Caki2 (cell line): ENCODE data around the gene PPP1R12A. TPM values are rescaled to one million over a fixed set of nuclear protein-coding genes. Genes with fewer than 3 reads are reported as not detected.

Experiments
- DNase-seq: peaks from one replicate; pipeline ENCODE4 v3.0.0-alpha.2; 2015; ENCODE audit warnings: low read depth
- in situ Hi-C: cut with HindIII; loops from 2 replicates; pipeline ENCODE4 v1.10.0; 2016; ENCODE audit warnings: low sequenced_read_pairs, low pct_unique_long_range_greater_than_20kb, mixed read lengths
- total RNA-seq: library from RNA; depleted of rRNA; stranded (reverse); fragments of >200 nt; shearing (Covaris generic); gene quantifications from 2 replicates; pipeline ENCODE4 v1.2.3, GENCODE V29; 2014; ENCODE audit warnings: low replicate concordance; rRNA removed

PPP1R12A gene
- total RNA-seq, 1 experiment from 2014 or later: 67.8 TPM

GRCh38 chr12:79747274-79747673 is 187.6 kb downstream of the PPP1R12A start:
- in situ Hi-C loops: no loop called here
- DNase-seq: no peak

- peak; percentile 61 for DNase-seq
- in situ Hi-C loops: no loop called here
Measured at GRCh38 chr12:79737875-79738718, 196.8 kb downstream of the PPP1R12A start.

- no peak for DNase-seq
- in situ Hi-C loops: no loop called here
Measured at GRCh38 chr12:79732638-79733037, 202.3 kb downstream of the PPP1R12A start.

DNA sequence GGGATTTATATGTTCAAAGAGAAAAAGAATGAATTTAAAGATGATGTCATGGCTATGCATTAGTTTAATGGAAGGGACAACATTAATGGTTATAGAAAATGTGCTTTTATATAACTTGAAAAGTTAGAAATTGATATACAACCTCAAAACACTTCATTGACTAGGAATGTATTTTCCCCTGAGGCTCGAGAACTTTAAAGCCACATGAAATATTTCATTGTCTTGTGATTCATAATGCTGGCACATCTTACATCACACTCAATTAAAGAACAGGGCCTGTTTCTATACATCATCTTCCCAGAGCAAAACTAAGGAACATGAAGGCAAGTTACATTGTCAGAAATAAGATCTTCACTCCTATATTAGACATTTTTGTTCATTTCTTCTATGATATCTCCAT is 208.9 kb downstream of the PPP1R12A start:
- DNase-seq: no peak
- in situ Hi-C loops: no loop called here

Other genes starting within 250 kb of the PPP1R12A start
- 252 and 306 TPM in 2 replicates for gene PAWR, start 244.1 kb downstream of the PPP1R12A start, total RNA-seq
- not detected in 2 replicates for gene OTOGL, start 164.4 kb upstream of the PPP1R12A start, total RNA-seq